Parathyroid adenoma (tissue), 2 donors: Measurements from ENCODE around the gene JDP2.
"Not testable (repeated sequence)": the region's sequence is repeated elsewhere in the genome, so short reads cannot be mapped to it uniquely, and the experiment has no call there.

Experiments
- H2AFZ ChIP-seq: fragments of 300-600 bp; sonication (generic); one replicate; pipeline ENCODE4 v1.7.0; 2017; ENCODE audit warnings: antibody characterized with exemption, mild to moderate bottlenecking
- H3K27ac ChIP-seq: fragments of 300-600 bp; sonication (generic); one replicate; pipeline ENCODE4 v1.7.0; 2017
- H3K27me3 ChIP-seq: fragments of 300-600 bp; sonication (generic); one replicate; pipeline ENCODE4 v1.7.0; 2017; ENCODE audit warnings: low read length; ENCODE audit not compliant: control insufficient read depth, insufficient read depth
- H3K36me3 ChIP-seq: fragments of 300-600 bp; sonication (generic); one replicate; pipeline ENCODE4 v1.7.0; 2017; ENCODE audit warnings: low read length; ENCODE audit not compliant: control insufficient read depth, insufficient read depth
- H3K4me1 ChIP-seq: fragments of 300-600 bp; sonication (generic); one replicate; pipeline ENCODE4 v1.7.0; 2017; ENCODE audit warnings: control low read depth
- H3K4me2 ChIP-seq: fragments of 300-600 bp; sonication (generic); one replicate; pipeline ENCODE4 v1.7.0; 2017; ENCODE audit warnings: low read length
- H3K4me3 ChIP-seq: fragments of 300-600 bp; sonication (generic); one replicate; pipeline ENCODE4 v1.7.0; 2017; ENCODE audit warnings: low read depth, low read length
- H3K79me2 ChIP-seq: fragments of 300-600 bp; sonication (generic); one replicate; pipeline ENCODE4 v1.7.0; 2017; ENCODE audit warnings: control low read depth
- H3K9ac ChIP-seq: fragments of 300-600 bp; sonication (generic); one replicate; pipeline ENCODE4 v1.7.0; 2017; ENCODE audit warnings: mild to moderate bottlenecking
- H3K9me3 ChIP-seq: fragments of 300-600 bp; sonication (generic); one replicate; pipeline ENCODE4 v1.7.0; 2017; ENCODE audit warnings: low read length; ENCODE audit not compliant: control insufficient read depth
- CTCF ChIP-seq: fragments of 300-600 bp; sonication (generic); IDR thresholded peaks from one replicate; pipeline ENCODE4 v1.7.0; 2017; ENCODE audit warnings: antibody characterized with exemption, mild to moderate bottlenecking
- donor health status: primary hyperparathyroidism.

JDP2 gene

GRCh38 chr14:75381642-75382041 lies 46.2 kb upstream of the JDP2 start:
- Histone ChIP-seq H3K27me3 (no peaks in the 10 kb centered on the region), H2AFZ (no peak overlapping the region), H3K4me1 (peaks cover 13% of the 10 kb centered on the region), H3K9ac (no peak overlapping the region), H3K27ac (no peak overlapping the region), H3K9me3 (no peaks in the 10 kb centered on the region), H3K4me3 (no peak overlapping the region), H3K79me2 (no peaks in the 10 kb centered on the region), H3K36me3 (no peaks in the 10 kb centered on the region), H3K4me2 (no peak overlapping the region)
- TF ChIP-seq CTCF = no peak

GRCh38 chr14:75383219-75383618 lies 44.6 kb upstream of the JDP2 start:
- not testable (repeated sequence) for H3K79me2 ChIP-seq, H3K9ac ChIP-seq, H3K27me3 ChIP-seq, H3K9me3 ChIP-seq, H3K4me3 ChIP-seq, H3K4me2 ChIP-seq, H3K36me3 ChIP-seq, H2AFZ ChIP-seq, H3K27ac ChIP-seq
- peaks cover 13% of the 10 kb centered on the region for H3K4me1 ChIP-seq

GRCh38 chr14:75383721-75384120 lies 44.1 kb upstream of the JDP2 start:
- no peak overlapping the region for H3K27ac ChIP-seq

GRCh38 chr14:75389679-75390078 lies 38.1 kb upstream of the JDP2 start:
- no peak for TF ChIP-seq CTCF
- peaks cover 18% of the 10 kb centered on the region for H3K4me1 ChIP-seq

More at GRCh38 chr14:75383721-75384120, 44.1 kb upstream of the JDP2 start:
- H3K4me2 ChIP-seq = no peak overlapping the region
- no peak overlapping the region for H2AFZ ChIP-seq
- no peak overlapping the region for H3K9ac ChIP-seq
- no peaks in the 10 kb centered on the region for H3K36me3 ChIP-seq
- H3K27me3 ChIP-seq = no peaks in the 10 kb centered on the region
- H3K79me2 ChIP-seq = no peaks in the 10 kb centered on the region
- no peaks in the 10 kb centered on the region for H3K9me3 ChIP-seq
- H3K4me3 ChIP-seq = no peak overlapping the region
- TF ChIP-seq CTCF = no peak
- peaks cover 13% of the 10 kb centered on the region for H3K4me1 ChIP-seq

GRCh38 chr14:75390183-75390582 lies 37.6 kb upstream of the JDP2 start:
- no peaks in the 10 kb centered on the region for H3K36me3 ChIP-seq
- no peak overlapping the region for H3K27ac ChIP-seq
- H3K9ac ChIP-seq = no peak overlapping the region
- TF ChIP-seq CTCF = no peak
- no peak overlapping the region for H3K4me3 ChIP-seq
- H3K9me3 ChIP-seq = no peaks in the 10 kb centered on the region
- no peaks in the 10 kb centered on the region for H3K79me2 ChIP-seq
- no peak overlapping the region for H3K4me2 ChIP-seq
- peaks cover 18% of the 10 kb centered on the region for H3K4me1 ChIP-seq
- no peaks in the 10 kb centered on the region for H3K27me3 ChIP-seq
- H2AFZ ChIP-seq = no peak overlapping the region

More at GRCh38 chr14:75389679-75390078, 38.1 kb upstream of the JDP2 start:
- H3K9ac ChIP-seq = no peak overlapping the region
- no peaks in the 10 kb centered on the region for H3K27me3 ChIP-seq
- H3K36me3 ChIP-seq = no peaks in the 10 kb centered on the region
- no peak overlapping the region for H3K27ac ChIP-seq
- no peak overlapping the region for H3K4me2 ChIP-seq
- no peaks in the 10 kb centered on the region for H3K79me2 ChIP-seq
- H2AFZ ChIP-seq = no peak overlapping the region
- H3K4me3 ChIP-seq = no peak overlapping the region
- no peaks in the 10 kb centered on the region for H3K9me3 ChIP-seq
